ENCODE data around the gene PACS2.
A peak's percentile ranks its signal among the peaks of the same experiment; 100 is the strongest.

PACS2 gene

GRCh38 chr14:105280525-105280924 lies 34.0 kb upstream of the PACS2 start:
- in situ Hi-C loops (cut with HindIII; ENCODE audit: low pct_ligation_motif_present, low sequenced_read_pairs), result no loop called here
- no peak for DNase-seq
- H3K27me3 ChIP-seq (replicated peaks), result no peaks in the 10 kb centered on the region
- H3K4me3 ChIP-seq (ENCODE audit: low read depth, low read length), result no peak overlapping the region
- H3K36me3 ChIP-seq (replicated peaks), result no peaks in the 10 kb centered on the region
- H3K27ac ChIP-seq, result no peak overlapping the region
- TF ChIP-seq CTCF (IDR thresholded peaks at IDR 0.05; ENCODE audit: low read depth, low read length, missing control alignments), result no peak

GRCh38 chr14:105281371-105282097 lies 33.0 kb upstream of the PACS2 start:
- Histone ChIP-seq H3K27ac (no peak overlapping the region), H3K27me3 (replicated peaks) (no peaks in the 10 kb centered on the region), H3K4me3 (ENCODE audit: low read depth, low read length) (no peak overlapping the region), H3K36me3 (replicated peaks) (no peaks in the 10 kb centered on the region)
- peak; percentile 86 for TF ChIP-seq CTCF (IDR thresholded peaks at IDR 0.05; ENCODE audit: low read depth, low read length, missing control alignments)
- in situ Hi-C loops (cut with HindIII; ENCODE audit: low pct_ligation_motif_present, low sequenced_read_pairs), result no loop called here
- DNase-seq, result peak; percentile 40

GRCh38 chr14:105282098-105282725 lies 32.3 kb upstream of the PACS2 start:
- TF ChIP-seq CTCF (IDR thresholded peaks at IDR 0.05; ENCODE audit: low read depth, low read length, missing control alignments), result no peak
- no peaks in the 10 kb centered on the region for H3K36me3 ChIP-seq (replicated peaks)
- H3K4me3 ChIP-seq (ENCODE audit: low read depth, low read length), result no peak overlapping the region
- no peak for DNase-seq
- no peak overlapping the region for H3K27ac ChIP-seq
- in situ Hi-C loops (cut with HindIII; ENCODE audit: low pct_ligation_motif_present, low sequenced_read_pairs), result no loop called here
- H3K27me3 ChIP-seq (replicated peaks), result no peaks in the 10 kb centered on the region

- no peak overlapping the region for H3K27ac ChIP-seq
- DNase-seq, result no peak
- no peak for TF ChIP-seq CTCF (IDR thresholded peaks at IDR 0.05; ENCODE audit: low read depth, low read length, missing control alignments)
These were observed 31.5 kb upstream of the PACS2 start for GRCh38 chr14:105283028-105283427.

GRCh38 chr14:105283899-105284298 lies 30.6 kb upstream of the PACS2 start:
- no peaks in the 10 kb centered on the region for H3K36me3 ChIP-seq (replicated peaks)
- DNase-seq, result no peak
- no peak overlapping the region for H3K27ac ChIP-seq
- no peak overlapping the region for H3K4me3 ChIP-seq (ENCODE audit: low read depth, low read length)
- no peak for TF ChIP-seq CTCF (IDR thresholded peaks at IDR 0.05; ENCODE audit: low read depth, low read length, missing control alignments)
- H3K27me3 ChIP-seq (replicated peaks), result no peaks in the 10 kb centered on the region
- in situ Hi-C loops (cut with HindIII; ENCODE audit: low pct_ligation_motif_present, low sequenced_read_pairs), result no loop called here

More at GRCh38 chr14:105283028-105283427, 31.5 kb upstream of the PACS2 start:
- H3K4me3 ChIP-seq (ENCODE audit: low read depth, low read length), result no peak overlapping the region
- H3K27me3 ChIP-seq (replicated peaks), result no peaks in the 10 kb centered on the region
- no peaks in the 10 kb centered on the region for H3K36me3 ChIP-seq (replicated peaks)
- in situ Hi-C loops (cut with HindIII; ENCODE audit: low pct_ligation_motif_present, low sequenced_read_pairs), result no loop called here

Measured in brain microvascular endothelial cell (primary cell).